ENCODE measurements around the gene LRPAP1. TPM values are rescaled to one million over a fixed set of nuclear protein-coding genes. Genes with fewer than 3 reads are reported as not detected.
A peak's percentile ranks its signal among the peaks of the same experiment; 100 is the strongest.
"Not testable (repeated sequence)": the region's sequence is repeated elsewhere in the genome, so short reads cannot be mapped to it uniquely, and the experiment has no call there.

The LRPAP1 gene
- total RNA-seq, 1 donor from 2014 or later, result 275 TPM

- DNase-seq (ENCODE audit: low spot score), result no peak
- intact Hi-C loops (cut with DNase I), result no loop called here
Observed at GRCh38 chr4:3468804-3469203, 63.4 kb downstream of the LRPAP1 start.

GRCh38 chr4:3468154-3468553, 64.1 kb downstream of the LRPAP1 start:
- intact Hi-C loops (cut with DNase I), result no loop called here
- DNase-seq (ENCODE audit: low spot score), result no peak

DNA sequence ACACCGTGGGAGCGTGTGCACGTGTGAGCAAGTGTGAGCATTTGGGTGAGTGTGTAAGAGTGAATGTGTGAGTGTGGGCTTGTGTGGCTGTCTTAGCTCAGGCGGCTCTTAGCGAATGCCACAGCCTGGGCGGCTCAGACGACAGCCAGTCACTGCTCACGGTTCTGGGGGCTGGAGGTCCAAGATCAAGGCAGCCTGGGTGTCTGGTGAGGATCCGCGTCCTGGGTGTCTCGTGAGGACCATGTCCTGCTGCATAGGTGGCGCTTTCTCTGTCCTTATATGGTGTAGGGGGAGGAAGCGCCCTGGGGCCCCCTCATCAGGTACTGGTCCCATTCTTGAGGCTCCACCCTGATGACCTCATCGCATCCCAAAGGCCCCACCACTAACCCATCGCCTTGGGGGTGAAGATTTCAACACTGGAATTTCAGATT, 64.6 kb downstream of the LRPAP1 start:
- intact Hi-C loops (cut with DNase I), result no loop called here
- no peak for DNase-seq (ENCODE audit: low spot score)

GRCh38 chr4:3466691-3467600, 65.3 kb downstream of the LRPAP1 start:
- no peak for DNase-seq (ENCODE audit: low spot score)
- intact Hi-C loops (cut with DNase I), result no loop called here

GRCh38 chr4:3465698-3466671, 66.2 kb downstream of the LRPAP1 start:
- intact Hi-C loops (cut with DNase I), result no loop called here
- no peak for DNase-seq (ENCODE audit: low spot score)

GRCh38 chr4:3464911-3465697, 67.1 kb downstream of the LRPAP1 start:
- intact Hi-C loops (cut with DNase I), result no loop called here
- no peak for DNase-seq (ENCODE audit: low spot score)

- DNase-seq (ENCODE audit: low spot score), result no peak
- intact Hi-C loops (cut with DNase I), result no loop called here
Observed at GRCh38 chr4:3464349-3464905, 67.8 kb downstream of the LRPAP1 start.

GRCh38 chr4:3463556-3464348, 68.5 kb downstream of the LRPAP1 start:
- no peak for DNase-seq (ENCODE audit: low spot score)
- intact Hi-C loops (cut with DNase I), result no loop called here

- no peak for DNase-seq (ENCODE audit: low spot score)
- intact Hi-C loops (cut with DNase I), result no loop called here
Observed at GRCh38 chr4:3462790-3463415, 69.3 kb downstream of the LRPAP1 start, which contains the start of gene DOK7. Gene DOK7, plus strand, starts transcription at chr4:3463306. Its CDS starts 70 bp downstream, at chr4:3463376.

GRCh38 chr4:3462321-3462789, 69.9 kb downstream of the LRPAP1 start:
- intact Hi-C loops (cut with DNase I), result no loop called here
- DNase-seq (ENCODE audit: low spot score), result no peak

DNA sequence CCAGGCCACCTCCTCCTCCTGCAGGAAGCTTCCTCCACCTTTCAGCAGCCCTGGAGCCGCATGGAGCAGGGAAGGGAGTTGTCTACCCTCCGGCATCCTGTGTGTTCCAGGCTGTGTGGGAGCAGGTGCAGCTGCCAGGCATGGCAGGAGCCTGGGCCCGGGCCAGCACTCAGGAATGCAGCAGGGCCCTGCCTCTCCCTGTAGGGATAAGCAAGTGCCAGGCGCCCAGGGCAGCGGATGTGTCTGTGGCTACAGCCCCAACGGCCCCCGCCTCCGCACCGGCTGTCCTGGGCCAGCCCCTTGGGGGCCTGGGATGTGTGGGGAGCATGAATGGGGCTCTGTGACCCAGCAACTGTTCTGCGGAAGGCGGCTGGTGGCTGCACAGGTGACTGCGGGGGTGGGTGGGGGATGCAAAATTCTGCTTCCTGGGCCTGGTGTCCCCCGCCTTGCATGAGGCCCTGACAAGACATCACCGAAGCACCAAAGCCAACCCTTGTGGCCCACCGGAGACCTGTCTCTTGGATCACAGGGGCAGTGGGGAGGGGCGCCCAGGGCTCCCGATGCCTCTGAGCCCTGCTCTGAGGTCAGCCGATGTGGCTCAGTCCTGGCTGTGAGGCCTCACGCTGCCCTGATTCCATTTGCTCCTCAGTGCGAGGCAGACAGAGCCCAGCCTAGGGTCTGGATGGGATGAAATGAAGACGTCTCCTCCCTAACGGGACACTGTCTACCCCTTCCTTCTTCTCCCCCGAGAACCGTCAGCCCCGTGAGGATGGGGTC, 70.5 kb downstream of the LRPAP1 start:
- intact Hi-C loops (cut with DNase I), result loop anchor here (1.0 kb wide), 1 partner anchor 23 kb away; no protein-coding TSS in a partner anchor
- DNase-seq (ENCODE audit: low spot score), result peak; percentile 90

DNA sequence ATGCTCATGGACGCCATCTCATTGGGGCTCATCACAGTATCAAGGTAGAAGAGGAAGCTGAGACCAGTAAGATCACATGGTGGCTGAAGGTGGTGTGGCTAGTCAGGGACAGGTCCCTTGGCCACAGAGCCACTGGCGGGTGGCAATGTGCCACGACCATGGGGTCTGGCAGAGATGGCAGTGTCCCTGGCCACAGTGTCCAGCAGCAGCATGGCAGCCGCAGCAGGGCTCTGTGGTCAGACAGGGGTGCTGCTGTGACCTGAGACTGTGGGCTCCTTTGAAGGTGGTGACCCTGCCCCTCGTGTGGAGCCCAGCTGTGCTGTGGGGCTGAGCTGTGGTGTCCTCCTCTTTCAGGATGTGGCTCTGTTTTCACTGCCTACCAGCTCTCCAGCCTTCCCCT, 71.3 kb downstream of the LRPAP1 start:
- no peak for DNase-seq (ENCODE audit: low spot score)
- intact Hi-C loops (cut with DNase I), result loop anchor here (1.0 kb wide), 1 partner anchor 23 kb away; no protein-coding TSS in a partner anchor

- DNase-seq (ENCODE audit: low spot score); intact Hi-C loops (cut with DNase I): not testable (repeated sequence)
Observed at GRCh38 chr4:3459156-3459555, 73.1 kb downstream of the LRPAP1 start.

- DNase-seq (ENCODE audit: low spot score), result no peak
- intact Hi-C loops (cut with DNase I), result no loop called here
Observed at GRCh38 chr4:3458371-3458770, 73.9 kb downstream of the LRPAP1 start.

DNA sequence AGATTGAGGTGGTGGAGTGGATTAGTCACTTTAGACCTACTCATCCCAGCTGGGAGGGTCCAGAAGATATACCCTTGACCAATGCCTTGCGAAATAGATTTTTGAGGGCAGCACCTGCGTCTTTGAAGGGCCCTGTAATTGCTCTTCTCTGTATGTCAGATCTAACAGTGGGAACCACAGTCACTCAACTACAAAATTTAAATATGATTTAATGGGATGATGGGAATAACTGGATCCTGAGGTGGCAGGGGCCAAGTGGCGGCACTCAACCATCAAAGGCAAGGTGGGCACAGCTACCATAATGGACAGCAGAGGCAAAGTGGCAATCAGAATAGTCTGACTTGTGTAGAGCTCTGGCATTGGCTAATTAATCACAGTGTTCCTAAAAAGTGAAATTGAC, 76.6 kb downstream of the LRPAP1 start:
- intact Hi-C loops (cut with DNase I); DNase-seq (ENCODE audit: low spot score): not testable (repeated sequence)
